HG02938 (cell line): ENCODE data around the gene MT4.
A peak's percentile ranks its signal among the peaks of the same experiment; 100 is the strongest.

ENCODE experiments used
- ATAC-seq: cut with Tn5 transposase; IDR thresholded peaks from one replicate; pipeline ENCODE4 v1.9.1; 2021; ENCODE audit warnings: mild to moderate bottlenecking, moderate library complexity; ENCODE audit not compliant: unreplicated experiment

The MT4 gene

GRCh38 chr16:56564793-56565477, at the start of gene MT4:
TSS of gene MT4 (plus strand) at chr16:56565073. CDS start at chr16:56565129, 56 bp downstream.
- no peak for ATAC-seq

- ATAC-seq: no peak
These were observed 49.2 kb upstream of the MT4 start for GRCh38 chr16:56515665-56516064.

- ATAC-seq: no peak
These were observed 47.7 kb upstream of the MT4 start for GRCh38 chr16:56517206-56517605.

- no peak for ATAC-seq
These were observed 46.4 kb upstream of the MT4 start for GRCh38 chr16:56518425-56518824.

GRCh38 chr16:56519459-56520250, 45.2 kb upstream of the MT4 start, which contains the start of gene BBS2:
TSS of gene BBS2 (minus strand) at chr16:56520024. CDS start at chr16:56519862, 162 bp downstream.
- peak; percentile 71 for ATAC-seq

- ATAC-seq: no peak
These were observed 44.7 kb upstream of the MT4 start for GRCh38 chr16:56520251-56520577.

- ATAC-seq: no peak
These were observed 39.6 kb upstream of the MT4 start for GRCh38 chr16:56525236-56525635.

GRCh38 chr16:56530872-56531271, 34.0 kb upstream of the MT4 start:
- no peak for ATAC-seq

GRCh38 chr16:56532714-56533113, 32.2 kb upstream of the MT4 start:
- no peak for ATAC-seq

GRCh38 chr16:56534847-56535383, 30.0 kb upstream of the MT4 start:
- ATAC-seq: no peak

GRCh38 chr16:56538331-56538730, 26.5 kb upstream of the MT4 start:
- ATAC-seq: no peak

- ATAC-seq: no peak
These were observed 25.2 kb upstream of the MT4 start for GRCh38 chr16:56539656-56540055.

- no peak for ATAC-seq
These were observed 22.8 kb upstream of the MT4 start for GRCh38 chr16:56542039-56542438.

- ATAC-seq: no peak
These were observed 17.5 kb upstream of the MT4 start for GRCh38 chr16:56547120-56547948.

GRCh38 chr16:56547949-56548567, 16.8 kb upstream of the MT4 start:
- ATAC-seq: no peak

GRCh38 chr16:56549161-56549560, 15.7 kb upstream of the MT4 start:
- ATAC-seq: no peak

GRCh38 chr16:56549744-56550385, 15.0 kb upstream of the MT4 start:
- ATAC-seq: no peak

- no peak for ATAC-seq
These were observed 12.8 kb upstream of the MT4 start for GRCh38 chr16:56551796-56552738.

GRCh38 chr16:56554441-56554840, 10.4 kb upstream of the MT4 start:
- no peak for ATAC-seq
